HepG2 (cell line): ENCODE results near the gene AK8. TPM values are rescaled to one million over a fixed set of nuclear protein-coding genes. Genes with fewer than 3 reads are reported as not detected.

Experiments
- ATAC-seq: fragments of 200-7000 bp; cut with Tn5 transposase; 3 replicates; pipeline ENCODE4 v1.9.1; 2020; ENCODE audit warnings: mild to moderate bottlenecking, moderate library complexity
- BruUV-seq: library from RNA; stranded (reverse); fragments of 400-500 nt; replicated peaks from 2 replicates; lab custom pipeline; 2021; lab: Mats Ljungman, UMichigan
- CTCF ChIA-PET: fragments of 300-600 bp; formaldehyde crosslinking; extraction: SDS; loops from one replicate; lab custom pipeline; 2021; ENCODE audit warnings: low total read pairs, inconsistent platforms, low intra/inter-chr PET ratio; lab: Yijun Ruan, JAX
- POLR2A ChIA-PET: fragments of 350-600 bp; sonication (Branson Sonifier 250); formaldehyde crosslinking; loops from one replicate; lab custom pipeline; 2020; ENCODE audit warnings: antibody characterized with exemption, inconsistent platforms; lab: Yijun Ruan, JAX
- DNase-seq: peaks from one replicate; pipeline ENCODE4 v3.0.0-alpha.2; 2015; ENCODE audit warnings: low spot score
- FAIRE-seq: peaks from 3 replicates; lab custom pipeline; 2011; peaks lifted over from hg19 to GRCh38; lab: Jason Lieb, UNC
- H2AFZ ChIP-seq: one replicate; pipeline ENCODE4 v1.6.1; 2011; ENCODE audit warnings: low read length, inconsistent platforms
- H3K27ac ChIP-seq: fragments of 300-600 bp; 3 replicates; pipeline ENCODE4 v1.8.0; 2011; ENCODE audit warnings: mixed run types, mild to moderate bottlenecking, mixed read lengths, low read length, inconsistent platforms; ENCODE audit not compliant: insufficient read depth; ENCODE audit errors: extremely low read length
- H3K27me3 ChIP-seq, 2 experiments: fragments of 200-600 bp in 1 of 2; 2 replicates in 1 of 2; 3 replicates in 1 of 2; pipeline versions ENCODE4 v1.6.0 to v1.8.0; 2011; ENCODE audit warnings: low read length in 2 of 2, mild to moderate bottlenecking in 2 of 2, moderate library complexity in 2 of 2, inconsistent platforms in 1 of 2; ENCODE audit not compliant: insufficient read depth in 2 of 2, control insufficient read depth in 1 of 2
- H3K36me3 ChIP-seq, 2 experiments: fragments of 200-600 bp in 1 of 2; replicated peaks in 1 of 2; 2 replicates in 1 of 2; 3 replicates in 1 of 2; pipeline versions ENCODE4 v1.5.1 to v1.8.0; 2011; ENCODE audit warnings: low read length in 2 of 2, inconsistent platforms in 1 of 2; ENCODE audit not compliant: insufficient read depth in 2 of 2, control insufficient read depth in 1 of 2
- H3K4me1 ChIP-seq: 2 replicates; pipeline ENCODE4 v1.5.1; 2012; ENCODE audit warnings: low read length, inconsistent platforms; ENCODE audit not compliant: insufficient read depth
- H3K4me2 ChIP-seq: 2 replicates; pipeline ENCODE4 v1.6.0; 2011; ENCODE audit warnings: low read depth, low read length, inconsistent platforms
- H3K4me3 ChIP-seq, 3 experiments: fragments of 200-600 bp in 1 of 3; sonication (generic), shearing (Covaris generic) in 1 of 3; replicated peaks in 1 of 3; 2 replicates each; pipeline ENCODE4 v1.5.1; 2011 to 2016; ENCODE audit warnings: low read length in 3 of 3, inconsistent platforms in 2 of 3, low read depth in 2 of 3, mild to moderate bottlenecking in 2 of 3, control low read depth in 1 of 3, mixed read lengths in 1 of 3; ENCODE audit not compliant: insufficient read depth in 1 of 3
- H3K79me2 ChIP-seq: one replicate; pipeline ENCODE4 v1.6.1; 2011; ENCODE audit warnings: low read length, inconsistent platforms; ENCODE audit not compliant: insufficient read depth
- H3K9ac ChIP-seq: 2 replicates; pipeline ENCODE4 v1.6.0; 2011; ENCODE audit warnings: mild to moderate bottlenecking, low read depth, low read length, inconsistent platforms; ENCODE audit not compliant: insufficient read depth
- H3K9me3 ChIP-seq: 2 replicates; pipeline ENCODE4 v1.5.1; 2012; ENCODE audit warnings: mild to moderate bottlenecking, low read length
- H4K20me1 ChIP-seq: 2 replicates; pipeline ENCODE4 v1.6.0; 2011; ENCODE audit warnings: inconsistent platforms, mild to moderate bottlenecking, low read length, moderate library complexity; ENCODE audit not compliant: insufficient read depth
- ERF ChIP-seq: IDR thresholded peaks from 2 replicates; pipeline ENCODE4 v1.6.1; 2018; ENCODE audit warnings: missing biosample characterization, missing genetic modification reagents
- MAZ ChIP-seq, 2 experiments: sonication (generic) in 1 of 2; formaldehyde crosslinking in 1 of 2; IDR thresholded peaks; 2 replicates each; pipeline versions ENCODE4 v1.5.0 to v1.6.1; 2012 to 2020; ENCODE audit warnings: low read depth in 2 of 2, mild to moderate bottlenecking in 2 of 2, borderline replicate concordance in 1 of 2, improper control_type of control experiment in 1 of 2, low read length in 1 of 2, missing genetic modification reagents in 1 of 2, moderate library complexity in 1 of 2
- MLLT10 ChIP-seq: sonication (generic); formaldehyde crosslinking; IDR thresholded peaks from 2 replicates; pipeline ENCODE4 v1.4.0; 2020; ENCODE audit warnings: missing genetic modification reagents
- NKX3-1 ChIP-seq: sonication (generic); formaldehyde crosslinking; IDR thresholded peaks from 2 replicates; pipeline ENCODE4 v1.5.0; 2020; ENCODE audit warnings: missing genetic modification reagents
- NPAS2 ChIP-seq: sonication (generic); formaldehyde crosslinking; IDR thresholded peaks from 2 replicates; pipeline ENCODE4 v1.8.0; 2022; ENCODE audit warnings: mild to moderate bottlenecking, missing genetic modification reagents, borderline replicate concordance
- SRY ChIP-seq: sonication (generic); formaldehyde crosslinking; IDR thresholded peaks from 2 replicates; pipeline ENCODE4 v1.8.0; 2022; ENCODE audit warnings: mild to moderate bottlenecking, missing genetic modification reagents
- ZFY ChIP-seq: sonication (generic); formaldehyde crosslinking; IDR thresholded peaks from 2 replicates; pipeline ENCODE4 v1.4.0; 2020; ENCODE audit warnings: missing genetic modification reagents
- ZNF20 ChIP-seq: sonication (generic); formaldehyde crosslinking; IDR thresholded peaks from 2 replicates; pipeline ENCODE4 v1.4.0; 2020; ENCODE audit warnings: mild to moderate bottlenecking, moderate library complexity, missing genetic modification reagents
- ZNF253 ChIP-seq: sonication (generic); formaldehyde crosslinking; IDR thresholded peaks from 2 replicates; pipeline ENCODE4 v1.8.0; 2022; ENCODE audit warnings: mild to moderate bottlenecking, missing genetic modification reagents, borderline replicate concordance
- ZSCAN21 ChIP-seq: sonication (generic); formaldehyde crosslinking; IDR thresholded peaks from 2 replicates; pipeline ENCODE4 v1.8.0; 2022; ENCODE audit warnings: mild to moderate bottlenecking, missing genetic modification reagents, moderate library complexity, borderline replicate concordance
- WGBS: methylation state at CpG from one replicate; pipeline ENCODE4 v1.1.6; 2017; ENCODE audit warnings: low lambda C conversion rate; 5-methylcytosine and 5-hydroxymethylcytosine counted together
- in situ Hi-C: cut with HindIII; loops from 2 replicates; pipeline ENCODE4 v1.10.0; 2017; ENCODE audit warnings: low pct_unique_long_range_greater_than_20kb; ENCODE audit not compliant: extremely low pct_ligation_motif_present
- intact Hi-C: fragments of 100-400 bp; cut with micrococcal nuclease; formaldehyde crosslinking; loops from one replicate; pipeline ENCODE4 v1.10.0; 2022; ENCODE audit not compliant: unreplicated experiment
- polyA plus RNA-seq, 8 experiments: library from polyadenylated mRNA; depleted of rRNA in 3 of 8; stranded (reverse) in 7 of 8; unstranded in 1 of 8; fragments of >200 nt; fragmentation: Illumina TruSeq in 4 of 8; extraction: Trizol in 4 of 8; gene quantifications; 2 replicates each; pipeline versions ENCODE4 v1.2.1 to v1.2.3, GENCODE V29; 2011 to 2016; ENCODE audit warnings: low read depth in 4 of 8, missing spikeins in 1 of 8, mixed read lengths in 1 of 8; ENCODE audit not compliant: insufficient read depth in 1 of 8
- total RNA-seq, 5 experiments: library from RNA; depleted of rRNA; stranded (reverse); fragments of >200 nt; fragmentation: Illumina TruSeq; extraction: Trizol; gene quantifications; 2 replicates each; pipeline ENCODE4 v1.2.3, GENCODE V29; 2016; ENCODE audit warnings: low read depth in 1 of 5
- TF ChIP-seq, protein P1 (sequence below): sonication (generic); formaldehyde crosslinking; IDR thresholded peaks from 2 replicates; pipeline ENCODE4 v1.9.0; 2021; ENCODE audit warnings: missing genetic modification reagents, borderline replicate concordance
- TF ChIP-seq, protein P2 (sequence below): sonication (generic); formaldehyde crosslinking; IDR thresholded peaks from 2 replicates; pipeline ENCODE4 v1.8.1; 2023; ENCODE audit warnings: mild to moderate bottlenecking, inconsistent platforms, moderate library complexity, missing genetic modification reagents, borderline replicate concordance
- TF ChIP-seq, protein P3 (sequence below): IDR thresholded peaks from 2 replicates; pipeline ENCODE4 v1.6.1; 2016; ENCODE audit warnings: missing compliant biosample characterization, missing genetic modification reagents, borderline replicate concordance
- TF ChIP-seq, protein P4 (sequence below): IDR thresholded peaks from 2 replicates; pipeline ENCODE4 v1.6.1; 2016; ENCODE audit warnings: missing genetic modification reagents, missing compliant biosample characterization

AK8 gene
- total and polyA plus RNA-seq, 2 of the 13 experiments (the other 11 are each of a cell fraction or from before 2014, with no cell fraction given), result 0.11 TPM; not detected in 1

DNA sequence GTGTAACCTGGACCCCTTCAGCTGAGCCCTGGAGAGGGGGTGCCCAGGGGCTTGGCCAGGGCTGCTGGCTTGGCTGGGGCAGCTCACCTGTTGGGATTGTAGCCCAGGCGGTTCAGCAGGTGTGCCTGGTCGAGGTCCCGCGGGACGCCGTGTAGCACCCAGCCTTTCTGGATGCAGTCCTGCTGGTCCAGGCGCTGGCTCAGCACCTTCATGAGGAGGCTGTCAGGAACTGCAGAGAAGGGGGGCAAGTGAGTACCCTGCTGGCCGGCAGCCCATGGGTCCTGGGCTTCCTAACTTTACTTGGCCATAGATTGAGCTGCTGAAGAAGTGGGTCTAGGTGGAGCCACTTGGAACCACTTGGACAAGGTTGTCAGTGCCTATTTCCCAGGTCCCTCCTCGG is 85.5 kb downstream of the AK8 start:
- Histone ChIP-seq H3K9ac (no peak overlapping the region), H3K4me1 (peaks cover 37% of the 10 kb centered on the region), H3K9me3 (peaks cover 4% of the 10 kb centered on the region; the same call in 1 of the 2 replicates), H3K36me3 (no peaks in the 10 kb centered on the region), H3K27me3 (peaks cover 2 to 8% of the 10 kb centered on the region in 2 experiments; a peak in 2 of 5 replicates), H3K4me2 (no peak overlapping the region), H2AFZ (no peak overlapping the region), H3K79me2 (no peaks in the 10 kb centered on the region), H3K4me3 (no peak overlapping the region), H3K27ac (no peak overlapping the region), H4K20me1 (no peaks in the 10 kb centered on the region)
- 0% methylated on average over 1 of the region's 9 CpGs for WGBS
- intact Hi-C loops (no loop called here), in situ Hi-C loops (loop anchor here (10.0 kb wide), 1 partner anchor 98 kb away; no protein-coding TSS in a partner anchor)
- DNase-seq (no peak), FAIRE-seq (no peak), ATAC-seq (no peak)
- TF ChIP-seq ZNF253 (CRISPR knock-in tag) (no peak), ZFY (CRISPR knock-in tag) (no peak), ZNF20 (CRISPR knock-in tag) (no peak), NKX3-1 (CRISPR knock-in tag) (no peak), NPAS2 (no peak)
- TF ChIP-seq, protein P1, sequence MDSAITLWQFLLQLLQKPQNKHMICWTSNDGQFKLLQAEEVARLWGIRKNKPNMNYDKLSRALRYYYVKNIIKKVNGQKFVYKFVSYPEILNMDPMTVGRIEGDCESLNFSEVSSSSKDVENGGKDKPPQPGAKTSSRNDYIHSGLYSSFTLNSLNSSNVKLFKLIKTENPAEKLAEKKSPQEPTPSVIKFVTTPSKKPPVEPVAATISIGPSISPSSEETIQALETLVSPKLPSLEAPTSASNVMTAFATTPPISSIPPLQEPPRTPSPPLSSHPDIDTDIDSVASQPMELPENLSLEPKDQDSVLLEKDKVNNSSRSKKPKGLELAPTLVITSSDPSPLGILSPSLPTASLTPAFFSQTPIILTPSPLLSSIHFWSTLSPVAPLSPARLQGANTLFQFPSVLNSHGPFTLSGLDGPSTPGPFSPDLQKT, result no peak
- no TSS peak for BruUV-seq
- ChIA-PET POLR2A (no interaction called here), CTCF (no interaction called here)

DNA sequence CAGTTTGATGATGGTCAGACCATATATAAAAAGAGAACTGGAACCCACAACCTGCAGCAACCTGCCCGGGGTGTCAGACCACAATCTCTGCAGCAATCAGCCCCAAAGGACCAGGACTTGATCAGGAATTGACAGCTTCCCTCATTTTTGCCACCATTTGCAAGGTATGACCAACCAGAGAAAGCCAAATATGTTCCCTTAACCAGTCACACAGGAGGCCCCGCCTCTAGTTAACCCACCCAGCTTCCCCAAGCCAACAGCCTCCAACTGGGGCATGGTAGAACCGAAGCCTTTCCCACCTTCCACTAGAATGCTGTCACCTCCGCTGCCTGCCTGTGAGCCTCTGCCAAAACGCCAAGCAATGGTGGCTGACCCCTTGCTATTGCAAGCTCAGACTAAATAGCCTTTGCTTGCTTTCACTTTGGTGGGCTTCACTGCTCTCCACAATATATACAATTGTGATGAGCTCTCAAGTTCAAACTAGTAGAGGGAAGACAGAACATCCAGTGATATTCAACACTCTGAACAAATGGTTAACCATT is 86.3 kb downstream of the AK8 start:
- H4K20me1 ChIP-seq, result no peaks in the 10 kb centered on the region
- FAIRE-seq, result no peak
- no peaks in the 10 kb centered on the region for H3K36me3 ChIP-seq
- no peak overlapping the region for H3K9ac ChIP-seq
- no peak for ATAC-seq
- no peaks in the 10 kb centered on the region for H3K79me2 ChIP-seq
- no TSS peak for BruUV-seq
- no peak for DNase-seq
- in situ Hi-C loops (loop anchor here (10.0 kb wide), 1 partner anchor 97 kb away; no protein-coding TSS in a partner anchor), intact Hi-C loops (no loop called here)
- ChIA-PET POLR2A (no interaction called here), CTCF (no interaction called here)
- peaks cover 41% of the 10 kb centered on the region for H3K4me1 ChIP-seq
- H3K27ac ChIP-seq, result no peak overlapping the region
- 24% methylated on average over 5 of the region's 5 CpGs for WGBS
- H2AFZ ChIP-seq, result no peak overlapping the region
- H3K27me3 ChIP-seq, result peaks cover 0 to 8% of the 10 kb centered on the region in 2 experiments; a peak in 2 of 5 replicates
- H3K9me3 ChIP-seq, result peaks cover 4% of the 10 kb centered on the region; the same call in 1 of the 2 replicates
- H3K4me2 ChIP-seq, result no peak overlapping the region
- H3K4me3 ChIP-seq, result no peak overlapping the region
- TF ChIP-seq ERF (CRISPR knock-in tag), result no peak
- TF ChIP-seq ZSCAN21 (CRISPR knock-in tag), result no peak
- no peak for TF ChIP-seq MLLT10 (CRISPR knock-in tag)
- TF ChIP-seq, protein P2, sequence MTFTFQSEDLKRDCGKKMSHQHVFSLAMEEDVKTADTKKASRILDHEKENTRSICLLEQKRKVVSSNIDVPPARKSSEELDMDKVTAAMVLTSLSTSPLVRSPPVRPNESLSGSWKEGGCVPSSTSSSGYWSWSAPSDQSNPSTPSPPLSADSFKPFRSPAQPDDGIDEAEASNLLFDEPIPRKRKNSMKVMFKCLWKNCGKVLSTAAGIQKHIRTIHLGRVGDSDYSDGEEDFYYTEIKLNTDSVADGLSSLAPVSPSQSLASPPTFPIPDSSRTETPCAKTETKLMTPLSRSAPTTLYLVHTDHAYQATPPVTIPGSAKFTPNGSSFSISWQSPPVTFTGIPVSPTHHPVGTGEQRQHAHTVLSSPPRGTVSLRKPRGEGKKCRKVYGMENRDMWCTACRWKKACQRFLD (CRISPR knock-in tag), result no peak
- no peak for TF ChIP-seq MAZ (IDR thresholded peaks at IDR 0.05; ENCODE audit: borderline replicate concordance, low read depth, low read length)
- TF ChIP-seq MAZ (CRISPR knock-in tag; IDR thresholded peaks at IDR 0.05; ENCODE audit: low read depth), result no peak
- no peak for TF ChIP-seq SRY (CRISPR knock-in tag)
- TF ChIP-seq, protein P3, sequence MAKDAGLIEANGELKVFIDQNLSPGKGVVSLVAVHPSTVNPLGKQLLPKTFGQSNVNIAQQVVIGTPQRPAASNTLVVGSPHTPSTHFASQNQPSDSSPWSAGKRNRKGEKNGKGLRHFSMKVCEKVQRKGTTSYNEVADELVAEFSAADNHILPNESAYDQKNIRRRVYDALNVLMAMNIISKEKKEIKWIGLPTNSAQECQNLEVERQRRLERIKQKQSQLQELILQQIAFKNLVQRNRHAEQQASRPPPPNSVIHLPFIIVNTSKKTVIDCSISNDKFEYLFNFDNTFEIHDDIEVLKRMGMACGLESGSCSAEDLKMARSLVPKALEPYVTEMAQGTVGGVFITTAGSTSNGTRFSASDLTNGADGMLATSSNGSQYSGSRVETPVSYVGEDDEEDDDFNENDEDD (CRISPR knock-in tag), result no peak
- TF ChIP-seq, protein P4, sequence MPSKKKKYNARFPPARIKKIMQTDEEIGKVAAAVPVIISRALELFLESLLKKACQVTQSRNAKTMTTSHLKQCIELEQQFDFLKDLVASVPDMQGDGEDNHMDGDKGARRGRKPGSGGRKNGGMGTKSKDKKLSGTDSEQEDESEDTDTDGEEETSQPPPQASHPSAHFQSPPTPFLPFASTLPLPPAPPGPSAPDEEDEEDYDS (CRISPR knock-in tag), result no peak
